HFF-Myc (cell line): ENCODE data around the gene CHPF.

Experiments used
- DNase-seq: peaks from one replicate; pipeline ENCODE4 v3.0.0-alpha.2; 2011; ENCODE audit warnings: low read depth; ENCODE audit errors: extremely low read depth
- H3K4me3 ChIP-seq: replicated peaks from 2 replicates; pipeline ENCODE4 v1.5.1; 2011; ENCODE audit warnings: low read depth, mild to moderate bottlenecking, control low read depth, low read length
- TF ChIP-seq, protein P1 (sequence below): IDR thresholded peaks from 2 replicates; pipeline ENCODE4 v1.5.1; 2012; ENCODE audit warnings: mild to moderate bottlenecking, low read depth, low read length, control low read depth; ENCODE audit errors: missing control alignments

Gene CHPF

DNA sequence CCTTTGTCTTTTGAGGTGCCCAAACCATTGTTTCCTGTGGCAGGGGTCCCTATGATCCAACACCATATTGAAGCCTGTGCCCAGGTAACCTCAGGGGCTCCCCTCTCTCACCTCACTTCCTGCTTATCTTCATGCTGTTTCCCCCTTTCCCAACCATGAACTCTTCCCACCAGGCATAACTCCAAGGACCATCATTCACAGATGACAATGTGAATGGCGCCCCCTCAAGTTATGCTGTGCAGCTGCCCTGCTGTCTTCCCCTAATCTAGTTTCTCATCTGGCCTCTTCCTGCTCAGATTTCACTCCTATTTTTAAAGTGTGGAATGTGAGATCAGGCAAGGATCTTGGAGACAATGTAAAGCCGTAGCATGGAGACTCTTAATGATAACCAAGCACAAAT lies 43.5 kb downstream of the CHPF start:
- TF ChIP-seq, protein P1, sequence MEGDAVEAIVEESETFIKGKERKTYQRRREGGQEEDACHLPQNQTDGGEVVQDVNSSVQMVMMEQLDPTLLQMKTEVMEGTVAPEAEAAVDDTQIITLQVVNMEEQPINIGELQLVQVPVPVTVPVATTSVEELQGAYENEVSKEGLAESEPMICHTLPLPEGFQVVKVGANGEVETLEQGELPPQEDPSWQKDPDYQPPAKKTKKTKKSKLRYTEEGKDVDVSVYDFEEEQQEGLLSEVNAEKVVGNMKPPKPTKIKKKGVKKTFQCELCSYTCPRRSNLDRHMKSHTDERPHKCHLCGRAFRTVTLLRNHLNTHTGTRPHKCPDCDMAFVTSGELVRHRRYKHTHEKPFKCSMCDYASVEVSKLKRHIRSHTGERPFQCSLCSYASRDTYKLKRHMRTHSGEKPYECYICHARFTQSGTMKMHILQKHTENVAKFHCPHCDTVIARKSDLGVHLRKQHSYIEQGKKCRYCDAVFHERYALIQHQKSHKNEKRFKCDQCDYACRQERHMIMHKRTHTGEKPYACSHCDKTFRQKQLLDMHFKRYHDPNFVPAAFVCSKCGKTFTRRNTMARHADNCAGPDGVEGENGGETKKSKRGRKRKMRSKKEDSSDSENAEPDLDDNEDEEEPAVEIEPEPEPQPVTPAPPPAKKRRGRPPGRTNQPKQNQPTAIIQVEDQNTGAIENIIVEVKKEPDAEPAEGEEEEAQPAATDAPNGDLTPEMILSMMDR: peak; percentile 44
- H3K4me3 ChIP-seq: peak overlapping the region; percentile 83; the same call in 1 of the 2 replicates
- DNase-seq: no peak

DNA sequence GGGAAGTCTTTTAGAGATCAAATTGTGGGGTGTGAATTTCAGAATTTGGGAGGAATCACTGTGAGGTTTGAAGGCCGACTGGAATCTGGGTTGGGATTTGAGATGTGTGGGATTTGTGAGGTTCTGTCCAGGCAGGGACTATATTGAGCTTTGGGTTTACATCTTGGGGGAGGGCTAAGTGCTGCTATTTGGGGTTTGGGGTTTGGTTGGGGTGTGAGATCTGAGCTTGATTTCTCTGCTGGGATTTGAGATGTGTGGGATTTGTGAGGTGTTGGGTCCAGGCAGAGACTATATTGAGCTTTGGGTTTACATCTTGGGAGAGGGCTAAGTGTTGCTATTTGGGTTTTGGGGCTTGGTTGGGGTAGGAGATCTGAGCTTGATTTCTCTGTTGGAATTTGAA lies 44.1 kb downstream of the CHPF start:
- H3K4me3 ChIP-seq: peak overlapping the region; percentile 83
- no peak for DNase-seq
- TF ChIP-seq, protein P1: no peak

DNA sequence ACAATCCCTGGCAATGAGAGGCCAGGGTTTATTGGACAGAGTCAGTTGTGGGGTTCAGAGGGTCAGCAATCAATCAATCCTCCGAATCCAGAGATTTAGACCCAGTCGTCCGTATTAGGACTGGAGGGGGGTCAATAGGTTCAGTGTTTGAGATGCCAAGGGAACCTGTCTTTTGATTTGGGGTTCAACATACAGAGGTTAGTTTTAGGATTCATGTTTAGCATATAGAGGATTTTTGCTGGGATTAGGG lies 44.6 kb downstream of the CHPF start:
- H3K4me3 ChIP-seq: peak overlapping the region; percentile 83
- DNase-seq: no peak
- TF ChIP-seq, protein P1: no peak

DNA sequence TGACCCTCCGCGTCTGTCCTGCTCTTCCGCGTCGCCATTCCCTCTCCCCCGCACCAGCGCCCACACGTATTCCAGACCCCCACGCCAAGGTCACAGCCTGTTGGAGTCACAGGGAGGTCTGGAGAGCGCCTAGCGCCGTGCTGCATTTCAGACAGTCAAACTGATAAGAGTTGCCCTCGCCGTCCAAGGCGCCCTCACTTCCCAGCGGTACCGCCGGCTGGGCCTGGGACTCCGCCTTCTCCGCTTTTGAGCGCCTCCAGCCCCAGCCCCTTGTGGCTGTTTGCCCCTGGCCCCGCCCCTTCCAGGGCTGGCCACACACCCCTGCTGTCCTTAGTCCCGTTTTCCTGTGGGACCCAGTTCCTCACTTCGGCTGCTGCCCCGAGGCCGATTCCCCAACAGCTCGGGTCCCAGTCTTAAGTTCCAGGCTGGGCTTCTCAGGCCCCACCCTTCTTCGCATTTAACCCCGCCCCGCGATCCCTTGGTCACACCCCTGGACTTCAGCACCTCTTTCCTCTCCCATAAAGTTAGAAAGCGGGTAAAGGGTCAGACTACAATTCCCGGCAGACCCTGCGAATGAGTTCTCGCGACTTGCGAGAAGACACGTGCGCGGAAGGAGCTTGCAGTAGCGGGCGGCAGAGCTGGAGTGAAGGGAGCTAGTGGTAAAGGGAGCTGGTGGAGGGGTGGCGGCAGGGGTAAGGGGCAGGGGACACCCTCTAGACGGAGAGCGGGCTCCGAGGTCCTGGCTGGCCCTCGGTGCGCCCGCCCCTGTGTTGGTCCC lies 45.1 kb downstream of the CHPF start, which contains the start of gene GMPPA:
TSS of gene GMPPA (plus strand) at position 612 of the 778 bp plus-strand sequence. CDS start 1,085 bp downstream, outside the sequence.
- TF ChIP-seq, protein P1: no peak
- H3K4me3 ChIP-seq: peak within 1 kb of the TSS; percentile 83
- DNase-seq: peak; percentile 98

DNA sequence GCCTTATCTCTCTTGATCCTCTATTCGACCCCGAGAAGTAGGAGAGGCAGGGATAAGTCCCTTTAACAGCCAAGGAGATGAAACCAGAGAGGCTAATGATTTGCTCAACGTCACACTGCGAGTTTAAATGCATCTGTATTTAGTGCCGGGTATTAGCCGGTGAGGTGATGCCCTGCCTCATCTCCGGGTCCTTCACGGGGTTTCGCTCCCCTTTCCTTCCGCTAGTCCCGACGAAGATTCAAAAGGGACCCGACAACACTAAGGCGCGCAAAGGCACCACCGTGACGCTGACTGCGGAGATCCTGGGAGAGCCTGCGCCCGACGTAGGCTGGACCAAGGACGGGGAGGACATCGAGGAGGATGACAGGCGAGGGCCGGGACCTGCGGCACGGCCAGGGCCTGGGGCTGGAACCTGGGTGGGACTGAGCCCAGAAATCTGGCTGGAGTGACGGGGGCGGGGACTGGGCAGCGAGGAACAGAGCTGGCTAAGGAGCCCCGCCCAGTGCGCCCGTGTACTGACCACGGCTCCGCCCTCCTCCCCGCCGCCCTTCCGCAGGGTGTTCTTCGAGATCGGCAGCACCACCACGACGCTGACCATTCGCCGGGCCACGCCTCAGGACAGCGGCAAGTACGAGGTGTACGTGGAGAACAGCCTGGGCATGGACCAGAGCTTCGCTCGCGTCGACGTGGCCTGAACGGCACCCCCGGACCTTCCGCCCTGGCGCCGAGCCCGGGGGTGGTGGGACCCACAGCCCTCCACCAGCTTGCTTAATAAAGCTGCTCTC lies 45.9 kb downstream of the CHPF start:
- DNase-seq: no peak

DNA sequence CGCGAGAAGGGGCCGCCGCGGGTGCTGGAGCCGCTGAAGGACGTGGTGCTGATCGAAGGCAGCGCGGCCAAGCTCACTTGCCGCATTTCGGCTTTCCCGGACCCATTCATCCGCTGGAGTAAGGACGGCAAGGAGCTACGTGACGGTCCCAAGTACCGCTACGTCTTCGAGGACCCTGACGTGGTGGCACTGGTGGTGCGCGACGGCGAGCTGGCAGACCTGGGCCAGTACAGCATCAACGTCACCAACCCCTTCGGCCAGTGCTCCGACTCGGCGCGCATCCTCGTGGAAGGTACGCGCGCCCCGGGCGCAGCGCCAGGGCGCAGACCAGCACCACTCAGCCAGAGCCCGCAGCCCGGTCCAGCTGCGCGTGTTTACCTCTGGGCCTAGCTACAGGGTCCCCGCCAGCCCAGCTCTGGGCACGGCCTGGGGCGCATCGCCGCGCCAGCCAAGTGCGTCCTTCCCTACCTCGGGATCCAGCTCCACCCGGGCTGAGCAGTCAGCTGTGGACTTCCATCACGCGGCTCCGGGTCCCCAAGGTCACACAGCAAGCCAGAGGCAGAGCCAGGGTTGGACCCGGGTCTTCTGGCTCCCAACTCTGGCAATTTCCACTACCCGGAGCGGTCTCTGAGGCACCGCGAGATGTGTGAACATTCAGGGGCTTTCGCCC lies 46.6 kb downstream of the CHPF start:
- no peak for DNase-seq

More for the DNA sequence above, 45.9 kb downstream of the CHPF start:
- peak overlapping the region; percentile 83 for H3K4me3 ChIP-seq
- TF ChIP-seq, protein P1: no peak

More for the DNA sequence above, 46.6 kb downstream of the CHPF start:
- H3K4me3 ChIP-seq: no peak overlapping the region
- TF ChIP-seq, protein P1: no peak
